PFSK-1 (cell line): Measurements from ENCODE around the gene CABP4.
A peak's percentile ranks its signal among the peaks of the same experiment; 100 is the strongest.

ENCODE experiments used
- FOXP2 ChIP-seq: optimal IDR thresholded peaks from 2 replicates; pipeline ENCODE3; 2011; ENCODE audit warnings: borderline replicate concordance, control low read depth, inconsistent platforms; ENCODE audit not compliant: insufficient read depth; ENCODE audit errors: extremely low read length, extremely low read depth
- POLR2AphosphoS5 ChIP-seq: IDR thresholded peaks from 2 replicates; pipeline ENCODE4 v1.6.1; 2012; ENCODE audit warnings: low read depth, mild to moderate bottlenecking, control low read depth, low read length, moderate library complexity
- REST ChIP-seq, 2 experiments: IDR thresholded peaks; 2 replicates each; pipeline versions ENCODE4 v1.6.1 to v1.8.0; 2011 to 2012; ENCODE audit warnings: low read depth in 2 of 2, low read length in 2 of 2, control low read depth in 1 of 2, inconsistent platforms in 1 of 2, mild to moderate bottlenecking in 1 of 2, moderate library complexity in 1 of 2; ENCODE audit not compliant: insufficient read depth in 1 of 2
- SIN3A ChIP-seq: IDR thresholded peaks from 2 replicates; pipeline ENCODE4 v1.6.1; 2012; ENCODE audit warnings: mild to moderate bottlenecking, low read length, moderate library complexity, borderline replicate concordance; ENCODE audit not compliant: insufficient read depth
- TAF1 ChIP-seq: IDR thresholded peaks from 2 replicates; pipeline ENCODE4 v1.6.1; 2012; ENCODE audit warnings: low read length, control low read depth, borderline replicate concordance; ENCODE audit not compliant: insufficient read depth

Gene CABP4

GRCh38 chr11:67464411-67465188 is 9.4 kb downstream of the CABP4 start:
- peak; percentile 78 for TF ChIP-seq POLR2AphosphoS5
- no peak for TF ChIP-seq SIN3A
- 0 out of 2 replicates have a peak, but pooled peaks have one; percentile 36 for TF ChIP-seq TAF1
- no peak for TF ChIP-seq REST (IDR thresholded peaks at IDR 0.05; ENCODE audit: insufficient read depth in 1 of 2, low read depth in 2 of 2, low read length in 2 of 2)
- no peak for TF ChIP-seq FOXP2

- no peak for TF ChIP-seq TAF1
- no peak for TF ChIP-seq POLR2AphosphoS5
- no peak for TF ChIP-seq FOXP2
- TF ChIP-seq REST (IDR thresholded peaks at IDR 0.05; ENCODE audit: insufficient read depth in 1 of 2, low read depth in 2 of 2, low read length in 2 of 2) = no peak
- TF ChIP-seq SIN3A = no peak
Observed at GRCh38 chr11:67465189-67465510, 10.0 kb downstream of the CABP4 start.

- TF ChIP-seq FOXP2 (no peak), TAF1 (no peak), SIN3A (no peak), REST (IDR thresholded peaks at IDR 0.05; ENCODE audit: insufficient read depth in 1 of 2, low read depth in 2 of 2, low read length in 2 of 2) (no peak), POLR2AphosphoS5 (no peak)
Observed at GRCh38 chr11:67466367-67466766, 11.2 kb downstream of the CABP4 start.

DNA sequence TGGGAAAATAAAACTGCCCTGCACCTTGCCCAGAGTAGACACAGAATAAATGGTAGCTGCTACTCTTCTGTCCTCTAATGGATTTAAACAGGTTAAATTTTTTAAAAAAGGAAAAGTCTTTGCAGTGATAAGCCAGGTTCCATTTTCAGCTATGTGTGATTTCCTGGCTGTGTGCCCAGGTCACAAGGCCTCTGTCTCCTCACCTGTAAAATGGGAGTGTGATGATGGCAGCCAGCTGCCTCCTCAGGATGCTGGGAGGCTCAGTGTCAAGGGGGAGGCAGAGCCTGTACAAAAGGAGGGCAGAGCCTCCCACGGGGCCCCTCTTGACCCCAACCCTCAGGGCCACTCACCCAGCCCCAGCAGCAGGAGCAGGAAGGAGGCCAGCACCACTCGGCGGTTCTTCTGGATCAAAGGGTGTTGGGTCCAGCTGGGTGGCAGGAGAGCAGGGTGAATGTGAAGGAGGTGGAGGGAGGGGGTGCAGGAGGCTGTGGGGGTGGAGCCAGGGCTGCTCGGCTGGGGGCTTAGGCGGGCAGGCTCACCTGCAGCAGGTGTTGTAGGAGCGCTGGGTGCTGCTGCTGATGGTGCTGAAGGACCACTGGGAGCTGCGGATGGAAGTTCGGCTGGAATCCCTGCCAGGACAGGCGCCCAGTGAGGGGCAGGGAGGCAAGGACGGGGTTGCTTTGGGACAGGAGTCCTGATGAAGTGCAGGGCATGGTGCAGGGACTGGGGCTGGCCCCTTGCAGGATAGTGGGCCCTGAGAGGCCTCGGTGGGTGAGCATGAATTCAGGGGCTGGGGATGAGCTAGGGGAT is 12.0 kb downstream of the CABP4 start:
- TF ChIP-seq TAF1 (no peak), FOXP2 (no peak), SIN3A (no peak), POLR2AphosphoS5 (no peak), REST (IDR thresholded peaks at IDR 0.05; ENCODE audit: insufficient read depth in 1 of 2, low read depth in 2 of 2, low read length in 2 of 2) (no peak)
